NCI-H460 (cell line): ENCODE data around the gene CPNE5. TPM values are rescaled to one million over a fixed set of nuclear protein-coding genes. Genes with fewer than 3 reads are reported as not detected.
"Not testable (repeated sequence)": the region's sequence is repeated elsewhere in the genome, so short reads cannot be mapped to it uniquely, and the experiment has no call there.

Source experiments
- DNase-seq: peaks from one replicate; pipeline ENCODE4 v3.0.0-alpha.2; 2016; ENCODE audit warnings: low read depth; ENCODE audit errors: extremely low read depth
- total RNA-seq: library from RNA; depleted of rRNA; stranded (reverse); fragments of >200 nt; shearing (Covaris generic); gene quantifications from 2 replicates; pipeline ENCODE4 v1.2.3, GENCODE V29; 2014

CPNE5 gene
- total RNA-seq, 1 experiment from 2014 or later = 0.07 TPM

DNA sequence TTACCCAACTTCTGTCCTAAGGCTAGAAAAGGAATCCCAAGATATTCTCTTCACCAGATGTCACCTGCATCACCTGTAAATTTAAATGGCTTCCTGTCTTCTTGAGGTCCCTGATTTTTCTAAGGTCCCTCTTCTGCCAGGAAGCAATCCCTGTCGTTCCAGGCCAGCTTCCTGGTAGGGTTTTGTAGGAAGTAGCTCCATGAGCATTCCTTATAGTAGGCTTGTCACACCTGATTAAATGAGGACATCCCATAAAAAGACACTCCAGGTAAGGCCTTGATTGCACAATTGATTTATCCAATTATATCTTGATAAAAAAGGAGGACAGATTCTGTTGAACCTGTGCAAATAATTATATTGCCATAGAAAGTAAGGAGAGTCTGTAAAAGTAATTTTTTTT is 132.9 kb downstream of the CPNE5 start:
- DNase-seq = no peak

DNA sequence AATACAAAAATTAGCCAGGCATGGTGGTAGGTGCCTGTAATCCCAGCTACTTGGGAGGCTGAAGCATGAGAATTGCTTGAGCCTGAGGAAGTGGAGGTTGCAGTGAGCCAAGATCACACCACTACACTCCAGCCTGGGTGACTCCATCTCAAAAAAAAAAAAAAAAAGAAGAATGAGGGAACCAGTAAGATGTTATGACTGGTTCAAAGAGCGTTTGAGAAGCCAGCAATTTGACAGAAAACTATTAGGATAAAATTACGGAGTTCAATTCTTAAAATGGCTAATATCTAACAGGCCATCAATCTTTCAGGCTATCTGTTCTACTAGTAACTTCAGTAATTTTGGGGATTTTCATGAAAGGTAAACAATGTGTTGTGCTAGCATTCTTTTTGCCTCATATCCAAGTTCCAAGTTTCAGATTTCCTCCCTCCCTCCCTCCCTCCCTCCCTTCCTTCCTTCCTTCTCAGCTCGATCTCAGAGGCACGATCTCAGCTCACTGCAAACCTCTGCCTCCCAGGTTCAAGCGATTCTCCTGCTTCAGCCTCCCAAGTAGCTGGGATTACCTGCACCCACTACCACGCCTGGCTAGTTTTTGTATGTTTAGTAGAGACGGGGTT is 134.2 kb downstream of the CPNE5 start:
- not testable (repeated sequence) for DNase-seq

DNA sequence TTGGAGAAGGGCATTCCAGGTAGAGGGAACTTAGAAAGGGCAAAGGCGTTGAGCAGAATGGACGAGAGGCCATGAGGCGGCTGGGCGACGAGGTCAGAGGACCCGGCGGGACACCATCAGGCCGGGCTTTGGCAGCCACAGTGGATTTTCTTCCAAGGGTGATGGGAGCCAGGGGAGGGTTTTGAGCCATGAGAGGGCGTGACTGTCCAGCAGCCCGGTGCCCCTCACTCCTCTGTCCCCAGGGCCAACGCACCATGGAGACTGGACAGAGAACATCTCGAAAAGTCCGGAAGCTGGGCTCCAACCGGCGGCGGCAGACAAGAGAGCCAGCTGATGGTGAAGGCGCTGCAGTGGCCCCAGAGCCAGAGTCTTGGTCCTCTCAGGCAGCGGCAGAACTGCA is 135.3 kb downstream of the CPNE5 start:
- DNase-seq = no peak

DNA sequence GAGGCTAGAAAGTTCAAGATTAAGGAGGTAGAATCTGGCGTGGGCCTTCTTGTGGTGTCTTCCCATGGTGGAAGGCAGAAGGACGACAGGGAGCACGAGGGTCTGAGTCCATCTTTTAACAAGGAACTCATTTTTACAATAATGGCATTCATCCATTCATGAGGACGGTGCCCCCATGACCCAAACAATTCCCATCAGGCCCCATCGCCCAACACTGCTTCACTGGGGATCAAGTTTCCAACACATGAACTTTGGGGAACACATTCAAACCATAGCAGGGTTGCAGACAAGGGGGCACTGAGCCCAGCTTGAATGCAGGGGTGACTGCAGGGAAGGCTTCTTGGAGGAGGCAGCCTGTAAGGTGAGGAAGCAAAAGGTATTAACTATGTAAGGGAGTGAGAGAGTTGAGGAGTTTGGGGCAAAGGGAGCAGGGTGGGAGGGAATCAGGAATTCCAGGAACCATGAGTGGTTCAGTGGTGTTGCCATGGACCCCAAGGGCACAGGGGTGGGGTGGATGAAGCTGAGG is 136.1 kb downstream of the CPNE5 start:
- no peak for DNase-seq

DNA sequence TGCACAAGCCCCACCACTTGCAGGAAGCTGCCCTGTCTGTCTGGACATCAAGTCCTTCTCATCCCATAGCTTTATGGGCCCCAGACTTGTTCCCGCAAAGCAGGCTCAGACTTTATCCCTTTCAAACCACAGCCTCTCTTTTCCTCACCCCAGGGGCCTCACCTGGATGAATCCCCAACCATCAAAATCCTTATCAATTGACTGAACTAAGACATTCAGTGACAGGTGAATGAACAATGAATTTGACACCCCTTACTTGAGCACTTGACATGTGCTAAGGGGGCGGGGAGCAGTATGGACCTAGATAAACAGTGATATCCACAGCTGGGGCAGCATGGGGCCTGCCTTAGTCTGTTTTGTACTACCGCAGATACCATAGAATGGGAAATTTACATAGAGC is 136.6 kb downstream of the CPNE5 start:
- no peak for DNase-seq

DNA sequence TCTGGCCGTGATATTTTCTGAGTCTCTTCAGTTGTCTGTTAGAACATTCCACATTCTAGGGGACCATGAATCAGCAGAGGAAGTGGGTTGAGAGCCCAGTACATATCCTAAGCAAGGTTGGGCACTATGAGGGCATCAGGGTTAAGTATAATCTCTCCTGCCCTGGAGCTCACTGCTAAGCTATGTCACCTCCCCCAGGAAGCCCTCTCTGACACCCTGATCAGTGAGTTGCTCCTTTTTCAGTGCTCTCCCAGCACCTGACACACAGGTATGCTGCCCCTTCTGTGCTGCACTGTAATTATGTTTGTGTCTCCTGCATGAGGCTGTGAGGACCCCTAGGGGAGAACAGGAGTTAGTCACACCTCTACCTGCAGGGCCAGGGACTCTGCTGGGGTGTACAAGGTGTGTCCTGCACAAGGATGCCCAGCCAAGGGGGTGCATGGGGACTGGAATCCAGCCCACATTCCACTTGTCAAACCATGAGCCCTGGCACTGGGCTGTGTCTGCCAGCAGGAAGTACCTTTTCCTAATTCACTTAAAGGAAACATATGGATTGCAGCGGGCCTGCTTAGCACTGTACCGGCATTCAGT is 137.7 kb downstream of the CPNE5 start:
- DNase-seq = no peak

DNA sequence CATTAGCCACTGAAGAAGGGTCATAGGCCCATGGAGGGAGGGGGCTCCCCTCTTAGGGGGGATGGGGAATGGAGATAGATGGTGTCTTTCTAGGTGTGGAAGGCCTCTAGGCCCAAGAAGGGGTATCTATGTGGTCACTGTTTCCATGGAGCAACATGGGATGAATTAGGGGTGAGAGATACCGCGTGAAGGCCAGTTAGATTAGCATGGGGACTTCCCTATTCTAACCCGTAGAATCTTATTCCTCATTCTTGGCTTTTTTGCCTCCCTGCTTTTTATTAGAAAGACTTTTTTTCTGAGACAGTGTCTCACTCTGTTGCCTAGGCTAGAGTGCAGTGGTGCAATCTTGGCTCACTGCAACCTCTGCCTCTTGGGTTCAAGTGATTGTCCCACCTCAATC is 138.4 kb downstream of the CPNE5 start:
- no peak for DNase-seq

DNA sequence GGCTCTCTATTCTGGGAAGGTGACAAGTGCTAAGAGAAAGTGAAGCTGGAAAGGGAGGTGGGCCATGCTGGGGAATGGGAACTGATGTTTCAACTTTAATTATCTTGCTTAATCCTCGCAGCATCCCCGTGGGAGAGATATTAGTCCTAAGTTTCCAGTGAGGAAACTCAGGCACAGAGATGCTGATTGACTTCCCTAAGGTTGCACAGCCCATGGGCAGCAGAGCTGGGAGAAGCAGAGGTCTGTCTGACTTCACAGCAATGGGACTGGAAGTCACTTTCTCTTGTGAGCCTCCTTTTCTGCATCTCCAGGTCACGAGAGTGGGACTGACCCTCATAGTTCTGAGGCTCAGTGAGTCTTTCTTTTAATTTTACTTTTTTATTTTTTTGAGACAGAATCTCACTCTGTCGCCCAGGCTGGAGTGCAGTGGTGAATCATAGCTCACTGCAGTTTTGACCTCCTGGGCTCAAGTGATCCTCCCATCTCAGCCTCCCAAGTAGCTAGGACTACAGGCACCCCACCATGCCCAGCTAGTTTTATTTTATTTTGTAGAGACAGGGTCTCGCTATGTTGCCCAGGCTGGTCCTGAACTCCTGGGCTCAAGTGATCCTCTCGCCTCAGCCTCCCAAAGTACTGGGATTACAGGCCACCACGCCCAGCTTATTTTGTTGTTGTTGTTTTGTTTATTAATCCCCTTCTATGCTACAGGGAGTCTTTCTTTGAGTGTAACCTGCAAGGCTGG is 139.0 kb downstream of the CPNE5 start:
- DNase-seq = no peak

DNA sequence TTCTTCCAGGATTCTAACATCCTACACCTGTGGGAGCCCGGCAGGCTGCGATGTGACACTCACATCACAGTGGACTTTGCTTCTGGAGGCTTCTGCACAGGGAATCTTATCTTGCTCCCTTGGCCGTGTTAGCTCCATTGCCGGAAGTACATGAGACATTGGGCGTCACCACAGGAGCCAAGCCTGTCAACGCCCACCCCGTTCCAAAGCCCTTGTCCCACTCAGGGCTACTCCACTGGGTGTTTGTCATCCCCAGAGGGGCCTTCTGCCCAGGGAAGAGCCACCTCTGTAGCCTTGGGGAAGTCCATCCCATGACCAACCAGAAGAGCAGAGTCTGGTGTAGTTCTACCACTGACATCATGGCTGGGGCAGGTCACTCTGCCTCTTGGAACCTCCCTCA is 139.9 kb downstream of the CPNE5 start:
- no peak for DNase-seq

DNA sequence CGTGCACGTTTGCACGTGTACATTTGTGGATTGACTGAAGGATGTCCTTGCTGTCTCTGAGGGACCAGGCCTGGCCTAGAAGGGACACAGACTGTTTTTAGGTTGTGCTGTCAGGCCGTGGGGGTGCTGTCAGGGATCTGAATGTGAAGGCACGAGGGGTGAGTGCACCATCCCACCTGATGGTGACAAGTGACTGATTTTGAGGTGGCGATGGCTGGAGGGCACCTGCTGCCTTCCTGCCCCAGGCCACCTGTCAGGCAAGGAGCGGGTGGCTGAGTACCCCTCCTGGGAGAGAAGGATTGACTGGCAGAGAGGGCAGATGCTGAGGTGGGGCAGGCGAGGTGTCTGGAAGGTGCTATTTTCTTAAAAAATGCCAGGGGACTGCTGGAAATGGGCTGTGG is 140.4 kb downstream of the CPNE5 start:
- no peak for DNase-seq

DNA sequence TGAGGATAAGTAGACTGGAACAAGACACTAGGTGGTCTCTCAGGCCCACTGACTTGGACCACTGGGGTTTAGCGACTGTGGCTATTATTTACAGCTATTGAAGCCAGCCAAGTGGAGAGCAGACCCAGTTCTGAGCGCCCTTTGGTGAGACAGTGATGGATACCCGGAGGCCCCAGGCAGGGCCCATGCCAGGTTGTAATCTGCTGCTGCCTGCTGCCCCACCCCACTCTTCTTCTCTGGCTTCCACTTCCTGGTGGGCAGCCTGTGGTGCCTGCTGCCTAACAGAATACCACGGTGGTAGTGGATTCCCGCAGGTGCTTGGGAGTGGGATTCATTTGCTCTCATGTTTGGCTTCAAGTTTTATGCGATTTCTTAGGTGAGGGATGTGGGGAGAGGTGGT is 141.0 kb downstream of the CPNE5 start:
- DNase-seq = no peak

DNA sequence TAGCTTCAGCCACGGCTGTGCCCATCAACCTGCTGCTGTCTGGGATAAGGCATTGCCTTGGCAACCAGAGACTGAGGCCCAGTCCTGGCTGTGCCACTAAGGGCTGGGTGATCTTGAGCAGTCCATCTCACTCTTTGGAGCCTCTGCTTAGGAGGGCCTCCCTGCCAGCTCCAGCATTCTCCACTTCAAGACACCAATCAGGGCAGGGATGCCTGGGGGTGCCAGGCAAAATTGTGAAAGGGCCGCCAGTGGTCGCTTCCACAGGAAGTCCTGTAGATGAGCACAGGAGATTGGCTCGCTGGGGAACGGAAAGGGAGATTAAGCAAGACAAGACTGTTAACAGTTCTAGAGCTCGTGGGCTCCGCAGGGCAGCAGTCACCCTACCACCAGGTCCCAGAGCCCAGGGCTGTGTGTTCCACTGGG is 141.8 kb downstream of the CPNE5 start, which contains the start of gene RAB44:
Gene RAB44, plus strand, starts transcription at position 346 of the 423 bp plus-strand sequence. CDS start 6,410 bp downstream, outside the sequence.
- DNase-seq = no peak

DNA sequence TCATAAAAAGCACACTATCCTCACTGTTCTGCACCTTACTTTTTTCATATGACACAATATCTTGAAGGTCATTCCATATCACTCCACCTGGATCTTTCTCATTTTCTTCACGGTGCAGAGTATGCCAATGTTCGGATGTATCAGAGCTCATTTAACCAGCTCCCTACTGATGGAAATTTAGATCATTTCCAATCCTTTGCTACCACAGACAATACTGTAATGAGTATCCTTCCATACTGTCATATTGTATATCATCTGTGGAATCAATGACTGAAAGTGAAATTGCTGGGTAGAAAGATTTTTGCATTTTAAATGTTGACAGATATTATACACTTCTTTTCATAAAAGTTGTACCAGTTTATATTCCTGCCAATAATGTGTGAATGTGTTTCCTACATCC is 143.8 kb downstream of the CPNE5 start:
- no peak for DNase-seq

DNA sequence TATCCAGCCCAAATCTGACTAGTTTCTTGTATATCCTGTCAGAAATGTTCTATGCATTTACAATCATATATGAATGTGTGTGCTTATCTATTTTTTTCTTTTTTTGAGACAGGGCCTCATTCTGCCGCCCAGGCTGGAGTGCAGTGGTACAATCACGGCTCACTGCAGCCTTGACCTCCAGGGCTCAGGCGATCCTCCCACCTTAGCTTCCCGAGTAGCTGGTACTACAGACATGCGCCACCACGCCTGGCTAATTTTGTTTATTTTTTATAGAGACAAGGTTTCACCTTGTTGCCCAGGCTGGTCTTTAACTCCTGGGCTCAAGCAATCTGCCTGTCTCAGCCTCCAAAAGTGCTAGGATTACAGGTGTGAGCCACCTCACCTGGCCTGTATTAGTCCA is 144.6 kb downstream of the CPNE5 start:
- DNase-seq = no peak

DNA sequence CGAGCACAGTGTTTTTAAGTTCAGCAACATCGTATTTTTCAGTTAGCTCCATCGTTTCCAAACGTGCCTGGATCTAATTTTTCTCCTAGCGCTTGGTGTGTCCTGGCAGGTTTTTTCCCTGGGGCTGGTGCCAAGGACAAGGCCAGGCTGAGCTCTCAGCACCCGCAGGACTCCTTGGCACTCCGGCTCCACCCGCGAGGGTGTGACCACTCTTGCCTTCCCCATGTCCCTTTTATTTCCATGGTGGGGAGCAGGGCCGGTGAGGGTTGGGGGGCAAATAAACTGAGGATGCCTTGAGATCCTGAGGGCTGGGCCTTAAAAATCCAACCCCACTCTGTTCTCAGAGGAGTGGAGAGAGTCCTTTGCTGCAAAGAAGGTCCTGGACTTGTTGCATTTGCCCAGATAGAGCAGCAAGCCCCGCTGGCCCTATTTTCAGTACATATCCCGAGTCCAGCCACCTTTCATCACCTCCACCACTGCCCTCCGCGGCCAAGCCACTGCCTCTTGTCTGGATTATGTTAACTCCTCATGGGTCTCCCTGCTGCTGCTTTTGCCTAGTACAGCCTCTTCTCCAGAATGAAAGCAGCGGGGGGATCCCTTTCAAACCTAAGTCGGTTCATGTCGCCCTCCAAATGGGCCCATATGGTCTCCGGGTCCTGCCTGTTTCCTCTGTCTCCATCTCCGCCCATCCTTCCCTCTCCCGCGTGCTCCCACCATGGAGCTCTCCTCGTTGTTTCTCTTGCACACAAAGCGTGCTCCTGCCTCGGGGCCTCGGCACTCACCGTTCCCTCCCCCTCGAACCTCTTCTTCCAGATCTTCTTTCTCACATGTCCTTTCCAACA is 146.2 kb downstream of the CPNE5 start:
- no peak for DNase-seq

DNA sequence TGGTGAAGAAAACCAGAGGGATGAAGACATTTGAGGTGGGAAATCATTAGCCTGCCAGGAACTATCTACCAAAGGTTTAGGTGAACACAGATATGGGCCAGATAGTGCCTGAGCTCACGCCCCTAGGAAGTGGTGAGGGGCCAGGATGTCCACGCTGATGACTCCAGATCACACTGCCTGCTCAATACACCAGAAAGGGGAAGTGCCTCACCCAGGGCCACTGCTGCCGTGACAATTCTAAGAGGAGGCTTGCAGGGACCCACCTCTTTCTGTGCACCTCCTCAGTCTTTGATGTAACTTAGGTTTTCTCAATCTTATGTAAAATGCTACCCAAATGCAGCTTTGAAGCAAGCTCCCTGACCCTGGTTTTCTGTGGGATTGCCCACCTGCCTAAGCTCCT is 147.0 kb downstream of the CPNE5 start:
- no peak for DNase-seq

DNA sequence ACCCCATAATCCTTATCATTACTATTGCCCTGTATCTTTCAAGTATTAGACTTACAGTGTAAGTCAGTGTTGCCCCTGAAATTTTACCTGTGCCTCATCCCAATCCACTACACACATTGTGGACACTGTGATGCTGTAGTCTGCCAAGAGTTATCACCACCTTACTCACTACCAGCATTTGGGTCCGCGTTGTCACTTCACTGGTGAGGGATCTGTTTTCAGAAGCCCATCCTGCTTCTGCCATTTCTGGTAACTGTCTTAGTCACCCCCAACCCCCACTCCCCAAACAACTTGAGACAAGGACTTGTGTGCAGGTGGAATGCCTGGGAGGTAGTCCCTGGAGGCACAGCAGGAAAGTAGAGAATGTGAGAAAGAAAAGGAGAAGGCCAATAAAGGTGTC is 147.6 kb downstream of the CPNE5 start:
- DNase-seq = no peak

DNA sequence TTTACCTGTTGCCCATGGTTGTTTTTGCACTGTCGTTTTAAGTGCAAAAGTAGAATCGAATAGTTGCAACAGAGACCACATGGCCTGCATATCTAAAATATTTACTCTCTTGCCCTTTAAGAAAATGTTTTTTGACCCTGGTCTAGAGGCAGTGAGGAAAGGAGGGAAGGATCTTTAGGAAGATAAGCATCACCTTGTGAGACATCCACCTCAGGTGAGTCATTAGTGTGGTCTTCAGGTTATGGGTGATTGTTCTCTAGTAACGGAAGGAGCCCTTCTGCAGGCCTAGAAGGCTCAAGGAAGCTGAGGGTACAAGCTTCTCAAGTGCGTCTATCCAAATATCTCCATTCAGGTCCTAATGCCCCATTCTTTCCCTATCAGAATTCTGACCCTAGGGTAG is 148.2 kb downstream of the CPNE5 start:
- no peak for DNase-seq
